Jurkat, Clone E6-1 (cell line): Measurements from ENCODE around the gene ARID1B.
A peak's percentile ranks its signal among the peaks of the same experiment; 100 is the strongest.

ENCODE experiments used
- DNase-seq: peaks from one replicate; pipeline ENCODE4 v3.0.0-alpha.2; 2011; ENCODE audit warnings: low read depth, low spot score
- H3K4me3 ChIP-seq: 2 replicates; pipeline ENCODE4 v1.5.1; 2011; ENCODE audit warnings: mild to moderate bottlenecking, low read length, control low read depth, moderate library complexity

Gene ARID1B

DNA sequence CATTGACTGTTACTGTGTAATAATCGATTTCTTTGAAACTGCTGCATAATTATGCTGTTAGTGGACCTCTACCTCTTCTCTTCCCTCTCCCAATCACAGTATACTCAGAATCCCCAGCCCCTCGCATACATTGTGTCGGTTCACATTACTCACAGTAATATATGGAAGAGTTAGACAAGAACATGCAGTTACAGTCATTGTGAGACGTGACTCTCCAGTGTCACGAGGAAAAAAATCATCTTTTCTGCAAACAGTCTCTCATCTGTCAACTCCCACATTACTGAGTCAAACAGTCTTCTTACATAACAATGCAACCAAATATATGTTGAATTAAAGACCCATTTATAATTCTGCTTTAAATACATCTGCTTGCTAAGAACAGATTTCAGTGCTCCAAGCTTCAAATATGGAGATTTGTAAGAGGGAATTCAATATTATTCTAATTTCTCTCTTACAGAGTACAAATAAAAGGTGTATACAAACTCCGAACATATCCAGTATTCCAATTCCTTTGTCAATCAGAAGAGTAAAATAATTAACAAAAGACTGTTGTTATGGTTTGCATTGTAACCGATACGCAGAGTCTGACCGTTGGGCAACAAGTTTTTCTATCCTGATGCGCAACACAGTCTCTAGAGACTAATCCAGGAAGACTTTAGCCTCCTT lies 432.8 kb downstream of the ARID1B start:
- no peak overlapping the region for H3K4me3 ChIP-seq
- DNase-seq = no peak

DNA sequence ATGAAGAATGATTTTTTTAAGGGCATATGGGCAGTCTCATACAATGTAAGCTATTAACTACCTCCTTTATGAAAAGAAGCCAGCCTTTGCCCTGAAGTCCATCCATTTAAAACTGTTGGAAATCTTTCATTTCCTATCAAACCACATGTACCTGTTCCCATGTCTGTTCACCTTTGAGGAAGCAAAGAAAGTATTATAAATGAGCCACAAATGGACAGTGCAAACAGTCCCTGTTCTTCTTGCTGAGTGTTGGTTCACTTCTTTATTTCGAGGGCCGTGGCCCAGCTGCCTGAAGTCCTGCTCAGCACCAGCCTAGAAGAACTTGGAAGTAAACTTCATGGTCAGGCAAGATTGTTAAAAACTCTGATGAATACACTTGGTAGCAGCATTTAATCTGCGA lies 433.8 kb downstream of the ARID1B start:
- DNase-seq = no peak
- H3K4me3 ChIP-seq = no peak overlapping the region

DNA sequence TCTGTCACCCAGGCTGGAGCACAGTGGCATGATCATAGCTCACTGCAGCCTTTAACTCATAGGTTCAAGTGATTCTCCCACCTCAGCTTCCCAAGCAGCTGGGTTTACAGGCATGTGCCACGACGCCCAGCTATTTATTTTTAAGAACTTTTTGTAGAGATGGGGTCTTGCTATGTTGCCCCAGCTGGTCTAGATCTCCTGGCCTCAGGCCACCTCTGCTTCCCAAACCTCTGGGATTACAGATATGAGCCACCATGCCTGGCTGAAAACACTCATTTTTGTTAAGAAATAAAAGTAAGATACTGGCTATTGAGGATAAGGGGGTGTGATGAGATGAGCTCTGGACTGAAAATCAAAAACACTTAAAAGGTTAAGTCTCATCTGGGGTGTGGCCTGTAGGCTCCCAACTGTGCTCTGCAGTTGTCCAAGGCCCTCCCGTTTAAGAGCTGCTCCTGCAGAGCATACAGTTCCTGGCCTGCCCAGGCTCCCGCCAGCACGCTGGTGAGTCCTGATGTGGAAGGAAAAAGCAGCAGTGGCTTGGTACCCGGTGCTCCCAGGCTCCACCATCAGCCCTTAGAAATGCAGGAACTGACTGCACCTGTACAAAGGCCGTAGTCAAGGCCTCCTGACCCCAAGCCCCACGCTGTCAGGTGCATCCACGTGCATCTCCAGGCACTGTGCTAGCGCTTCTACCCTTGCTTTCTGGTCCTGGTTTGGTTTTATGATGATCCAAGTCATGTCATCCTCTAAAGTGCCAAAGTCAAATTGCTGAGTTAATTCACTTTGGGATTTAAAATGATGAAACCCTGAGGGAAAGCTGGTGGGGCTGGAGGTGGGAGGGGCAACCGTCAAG lies 434.7 kb downstream of the ARID1B start:
- no peak overlapping the region for H3K4me3 ChIP-seq
- no peak for DNase-seq

DNA sequence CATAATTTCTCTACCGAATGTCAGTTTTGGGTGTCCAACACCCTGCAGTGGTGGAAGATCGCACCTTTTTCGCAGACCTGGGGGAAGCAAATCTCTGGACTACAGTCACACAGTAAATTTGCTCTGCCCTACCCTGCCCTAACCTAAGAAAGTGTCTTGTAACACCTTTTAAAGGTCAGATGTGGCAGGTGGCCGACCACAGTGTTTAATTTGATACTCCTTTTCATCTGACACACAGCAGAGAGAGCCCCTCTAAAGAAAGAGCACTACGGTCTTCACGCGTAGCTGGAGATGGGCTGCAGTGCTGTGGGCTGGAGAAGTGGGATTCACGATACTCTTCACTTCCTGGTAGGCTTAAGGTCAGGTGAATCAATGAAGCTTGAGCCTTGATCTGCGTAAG lies 436.2 kb downstream of the ARID1B start:
- no peak overlapping the region for H3K4me3 ChIP-seq
- DNase-seq = no peak

DNA sequence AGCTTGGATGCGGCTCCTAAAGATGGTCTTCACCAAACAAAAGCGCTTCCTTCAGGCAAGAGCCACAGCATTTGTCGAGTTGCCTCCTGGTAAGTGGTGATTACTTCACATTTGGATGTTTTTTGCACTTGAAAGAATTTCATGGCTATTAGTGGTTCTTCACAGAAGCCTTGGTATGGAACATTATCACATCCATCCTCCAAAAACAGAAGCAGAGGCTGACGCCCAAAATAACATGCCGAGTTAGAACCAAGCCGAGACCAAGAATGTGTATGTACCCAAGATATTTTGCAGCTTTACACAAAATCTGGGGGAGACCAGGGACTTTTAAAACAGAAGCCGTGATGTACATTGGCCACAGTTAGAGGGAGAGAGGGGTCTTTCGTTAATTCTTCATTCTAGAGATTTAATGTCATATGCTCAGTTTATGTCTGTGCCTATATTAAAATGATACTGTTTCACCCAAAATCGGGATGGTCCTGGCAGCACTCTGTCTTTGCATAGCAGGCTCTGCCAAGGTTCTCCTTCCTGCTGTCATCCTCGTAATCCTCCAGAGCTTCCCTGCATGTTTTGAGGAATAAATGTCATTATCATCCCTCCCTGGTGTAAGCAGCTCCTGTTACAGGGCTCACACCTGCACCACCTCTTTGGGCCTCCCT lies 436.9 kb downstream of the ARID1B start:
- H3K4me3 ChIP-seq = no peak overlapping the region
- no peak for DNase-seq

DNA sequence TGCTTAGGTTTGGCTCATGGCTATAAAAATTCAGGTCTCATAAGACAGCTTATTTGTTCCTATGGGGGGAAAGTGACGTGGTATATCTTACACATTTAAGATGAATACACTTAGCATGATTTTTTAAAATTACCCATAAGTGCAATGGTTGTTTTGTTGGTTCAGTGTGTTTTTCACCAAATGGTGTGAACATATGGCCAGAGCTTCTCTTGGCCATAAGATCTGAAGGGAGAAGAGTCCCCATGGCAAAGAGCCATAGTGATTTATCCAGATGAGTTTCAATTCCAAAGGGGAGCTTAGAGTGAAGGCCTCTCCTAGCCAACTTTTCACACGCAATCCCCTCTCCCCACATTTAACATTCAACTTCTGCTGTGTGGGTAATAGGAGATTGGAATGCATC lies 438.5 kb downstream of the ARID1B start:
- no peak for DNase-seq
- H3K4me3 ChIP-seq = no peak overlapping the region

DNA sequence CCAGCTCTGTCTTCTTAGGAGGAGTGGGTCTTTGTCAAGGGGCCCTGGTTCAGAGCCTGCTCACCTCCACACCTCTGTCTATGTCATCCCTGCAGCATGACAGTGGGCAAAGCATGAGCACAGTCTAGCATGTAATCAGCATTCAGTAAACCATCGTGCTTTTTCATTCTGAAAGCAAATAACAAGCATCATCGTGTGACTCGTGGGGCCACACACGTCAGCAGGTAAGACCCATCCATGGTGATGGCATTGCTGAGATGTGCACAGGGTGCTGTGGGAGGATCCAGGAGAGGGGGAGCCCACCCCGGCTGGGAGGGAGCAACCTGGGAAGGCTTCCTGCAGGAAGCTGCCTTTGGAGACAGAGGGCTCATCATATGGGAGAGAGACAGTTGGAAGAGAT lies 439.4 kb downstream of the ARID1B start:
- no peak for DNase-seq

DNA sequence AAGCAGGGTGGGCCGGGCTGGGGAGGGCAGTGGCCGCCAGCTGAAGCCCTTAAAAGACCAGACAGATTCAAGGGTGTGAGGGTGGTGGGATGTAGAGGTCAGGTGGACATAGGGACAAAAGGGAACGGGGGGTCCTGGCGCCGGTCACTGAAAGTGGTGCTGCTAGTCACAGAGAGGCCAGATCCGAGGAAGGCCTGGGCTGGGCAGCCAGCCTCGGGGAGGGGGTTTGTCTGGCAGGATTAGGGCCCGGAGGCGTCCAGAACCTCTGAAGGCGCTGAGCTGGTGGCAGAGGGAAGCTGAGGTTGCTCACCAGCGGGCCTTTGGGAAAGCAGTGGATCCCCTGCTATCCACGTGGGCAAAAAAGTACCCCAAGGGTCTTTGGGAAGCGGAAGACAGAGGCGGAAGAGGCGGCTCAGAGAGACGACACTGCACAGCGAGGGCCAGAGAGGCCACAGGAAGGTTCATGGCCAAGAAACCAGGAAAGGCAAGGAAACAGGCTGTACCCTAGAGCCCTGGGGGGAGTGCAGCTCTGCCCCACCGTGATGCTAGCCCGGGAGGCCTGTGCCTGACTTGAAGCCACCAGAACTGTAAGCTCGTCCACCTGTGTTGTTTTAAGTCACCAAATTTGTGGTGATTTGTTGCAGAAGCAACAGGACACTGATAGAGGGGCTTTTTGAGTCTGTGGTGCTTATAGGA lies 440.2 kb downstream of the ARID1B start:
- DNase-seq = no peak

More for the DNA sequence above, 439.4 kb downstream of the ARID1B start:
- no peak overlapping the region for H3K4me3 ChIP-seq

DNA sequence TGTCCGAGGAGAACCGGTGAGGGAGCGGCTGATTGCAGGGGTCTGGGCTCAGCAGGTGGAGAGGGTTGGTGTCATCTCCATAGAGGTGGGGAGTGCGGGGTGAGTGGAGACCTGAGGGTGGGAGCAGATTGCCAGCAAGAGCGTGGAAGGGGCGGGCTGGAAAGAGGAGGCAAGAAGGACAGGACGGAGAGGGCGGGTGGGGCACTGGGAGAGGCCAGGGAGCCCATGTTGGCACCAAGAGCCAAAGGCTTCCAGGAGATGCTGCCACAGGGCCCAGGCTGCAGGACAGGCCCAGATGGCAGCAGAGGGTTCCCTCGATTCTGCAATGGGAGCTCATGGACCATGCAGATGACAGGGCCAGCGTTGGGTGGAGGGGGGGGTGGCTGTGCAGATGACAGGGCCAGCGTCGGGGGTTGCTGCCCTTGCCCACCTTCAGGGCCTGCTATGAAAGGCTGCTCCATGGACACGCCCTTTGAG lies 440.8 kb downstream of the ARID1B start:
- DNase-seq = no peak
- no peak overlapping the region for H3K4me3 ChIP-seq

More for the DNA sequence above, 440.2 kb downstream of the ARID1B start:
- H3K4me3 ChIP-seq = no peak overlapping the region

DNA sequence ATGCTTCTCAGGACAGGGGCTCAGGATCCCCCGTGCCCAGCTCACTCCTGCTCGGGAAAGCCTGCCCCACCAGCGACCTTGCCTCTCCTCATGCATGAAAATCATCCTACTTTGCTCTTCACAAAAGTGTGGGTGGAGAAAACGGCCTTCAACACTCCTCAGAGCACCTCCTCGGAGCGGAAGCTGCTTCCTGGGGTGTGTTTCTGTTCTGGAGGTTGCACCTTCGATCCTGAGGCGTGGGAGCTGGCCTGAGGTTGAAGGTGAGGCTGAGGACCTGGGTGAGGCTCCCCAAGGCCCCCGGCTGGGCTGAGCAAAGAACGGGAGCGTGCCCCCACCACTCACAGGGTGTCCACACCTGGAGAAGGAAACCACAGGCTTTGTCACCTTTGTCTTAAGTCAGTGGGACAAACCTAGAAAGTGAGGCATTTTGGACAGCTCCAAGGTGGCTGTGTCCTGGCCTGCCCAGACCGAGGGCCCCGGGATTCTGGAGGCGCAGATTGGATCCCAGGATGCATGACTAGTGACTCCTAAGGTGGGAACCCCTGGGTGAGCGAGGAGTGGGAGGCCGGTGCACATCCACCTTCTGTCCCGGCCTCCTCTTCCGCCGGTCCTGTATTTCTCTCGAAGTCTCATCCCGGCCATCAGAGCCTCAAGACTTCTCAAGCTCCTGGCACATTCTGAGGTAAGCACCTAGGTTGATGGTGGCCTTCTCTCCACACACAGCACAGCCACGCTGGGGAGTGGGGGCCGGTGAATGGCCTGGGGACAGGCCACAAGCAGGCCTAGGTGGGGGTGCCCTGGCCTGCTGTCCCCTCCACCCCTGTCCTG lies 441.4 kb downstream of the ARID1B start:
- H3K4me3 ChIP-seq = no peak overlapping the region

DNA sequence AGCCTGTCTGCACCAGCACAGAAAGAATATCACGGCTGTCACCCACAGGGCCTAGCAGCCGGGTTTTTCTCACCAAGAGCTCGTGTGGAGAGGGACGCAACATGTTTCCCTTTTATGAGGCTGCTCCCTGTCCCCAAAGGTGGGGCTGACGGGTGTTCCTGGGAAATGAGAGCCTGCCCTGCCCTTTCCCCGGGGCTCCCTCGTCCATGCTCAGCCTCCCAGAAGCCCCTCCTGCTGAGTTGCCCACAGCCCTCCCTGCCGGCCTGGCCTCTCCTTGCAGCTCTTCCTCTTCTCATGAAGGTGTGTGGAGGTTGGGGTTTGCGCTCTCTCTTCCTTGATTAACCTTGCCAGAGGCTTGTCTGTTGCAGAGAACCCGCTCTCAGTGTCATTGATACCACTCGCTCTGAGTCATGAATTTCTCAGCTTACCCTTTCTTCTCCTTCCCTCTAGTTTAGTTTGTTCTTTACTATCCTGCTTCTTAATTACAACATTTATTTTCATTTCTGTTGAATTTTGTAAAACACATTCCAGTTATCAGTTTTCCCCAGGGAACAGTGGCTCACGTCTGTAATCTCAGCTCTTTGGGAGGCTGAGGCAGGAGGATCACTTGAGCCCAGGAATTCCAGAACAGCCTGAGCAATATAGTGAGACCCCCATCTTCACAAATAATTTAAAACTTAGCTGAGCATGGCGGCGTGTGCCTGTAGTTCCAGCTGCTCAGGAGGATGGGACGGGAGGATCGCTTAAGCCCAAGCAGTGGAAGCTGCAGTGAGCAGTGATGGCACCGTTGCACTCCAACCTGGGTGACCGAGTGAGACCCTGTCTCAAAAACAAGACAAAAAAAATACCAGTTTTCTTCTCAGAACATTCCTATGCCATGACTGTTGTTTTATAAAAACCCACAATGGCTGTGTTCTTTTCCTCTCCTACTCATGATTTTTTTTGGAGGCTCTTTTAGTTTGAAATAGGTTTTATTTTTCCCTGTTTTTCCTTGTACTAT lies 442.3 kb downstream of the ARID1B start:
- DNase-seq = no peak

More for the DNA sequence above, 441.4 kb downstream of the ARID1B start:
- DNase-seq = no peak

DNA sequence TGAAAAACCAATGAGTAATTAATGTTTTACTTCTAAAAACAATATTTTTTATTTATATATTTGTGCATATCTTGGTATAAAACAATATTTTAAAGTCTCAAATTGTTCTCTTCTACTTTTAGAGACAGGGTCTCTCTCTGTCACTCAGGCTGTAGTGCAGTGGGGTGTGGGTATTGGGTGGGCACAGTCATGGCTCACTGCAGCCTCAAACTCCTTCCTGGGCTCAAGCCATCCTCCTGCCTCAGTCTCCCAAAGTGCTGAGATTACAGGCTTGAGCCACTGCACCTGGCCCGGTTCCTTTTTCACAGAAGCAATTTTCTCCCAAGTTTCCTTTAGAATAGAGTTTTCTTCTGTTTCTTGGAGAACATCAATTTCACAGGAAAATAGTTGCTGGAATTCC lies 443.3 kb downstream of the ARID1B start:
- H3K4me3 ChIP-seq = peak overlapping the region; percentile 53
- no peak for DNase-seq

More for the DNA sequence above, 442.3 kb downstream of the ARID1B start:
- H3K4me3 ChIP-seq = no peak overlapping the region

DNA sequence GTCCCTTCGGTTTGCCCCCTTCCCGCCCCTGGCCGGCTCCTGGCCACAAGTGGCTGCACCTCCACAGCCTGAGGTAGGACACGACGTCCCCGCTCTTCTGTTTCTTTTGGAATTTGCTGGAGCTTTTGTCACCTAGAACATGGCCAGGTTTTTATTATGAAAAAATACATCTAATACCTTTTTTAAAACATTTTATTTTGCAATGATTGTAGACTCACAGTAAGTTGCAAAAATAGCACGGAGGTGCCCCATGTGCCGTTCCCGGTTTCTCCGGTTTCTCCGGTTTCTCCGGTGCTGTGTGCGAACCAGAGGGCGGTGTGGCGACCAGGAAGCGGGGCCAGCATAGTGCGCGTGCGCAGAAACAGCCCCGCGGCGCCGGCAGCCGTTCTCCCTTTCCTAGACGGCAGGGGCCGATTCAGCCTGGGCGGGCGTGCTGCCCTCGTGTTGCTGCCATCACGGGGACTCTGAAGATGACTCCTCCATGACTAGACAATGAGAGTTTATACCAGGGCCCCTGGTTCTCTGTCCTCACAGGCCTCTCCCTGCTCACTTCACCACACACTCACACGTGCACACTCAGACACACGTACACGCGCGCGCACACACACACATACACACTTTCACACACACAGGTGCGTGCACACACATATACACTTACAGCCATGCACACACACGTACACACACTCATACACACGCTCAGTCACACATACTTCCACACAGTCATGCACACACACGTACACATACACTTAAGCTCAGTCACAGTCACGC lies 444.1 kb downstream of the ARID1B start:
- peak overlapping the region; percentile 53 for H3K4me3 ChIP-seq
- peak; percentile 50 for DNase-seq

DNA sequence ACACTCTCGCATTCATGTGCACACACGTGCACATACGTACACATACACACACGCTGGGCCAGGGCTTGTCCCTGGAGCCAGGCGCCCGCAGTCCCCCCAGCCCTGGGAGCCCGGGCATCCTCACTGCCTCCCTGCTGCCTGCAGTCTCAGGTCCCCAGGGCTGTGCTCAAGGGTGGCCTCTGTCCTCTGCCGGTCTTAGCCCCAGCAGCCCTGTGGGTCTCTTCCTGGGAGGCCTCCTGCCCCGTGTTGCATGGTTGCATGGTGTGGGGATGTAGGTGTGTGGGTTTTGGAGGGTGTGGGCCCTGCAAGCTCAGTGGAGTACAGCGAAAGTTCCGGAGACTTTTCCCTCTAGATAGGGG lies 444.6 kb downstream of the ARID1B start:
- no peak for DNase-seq
- H3K4me3 ChIP-seq = no peak overlapping the region

DNA sequence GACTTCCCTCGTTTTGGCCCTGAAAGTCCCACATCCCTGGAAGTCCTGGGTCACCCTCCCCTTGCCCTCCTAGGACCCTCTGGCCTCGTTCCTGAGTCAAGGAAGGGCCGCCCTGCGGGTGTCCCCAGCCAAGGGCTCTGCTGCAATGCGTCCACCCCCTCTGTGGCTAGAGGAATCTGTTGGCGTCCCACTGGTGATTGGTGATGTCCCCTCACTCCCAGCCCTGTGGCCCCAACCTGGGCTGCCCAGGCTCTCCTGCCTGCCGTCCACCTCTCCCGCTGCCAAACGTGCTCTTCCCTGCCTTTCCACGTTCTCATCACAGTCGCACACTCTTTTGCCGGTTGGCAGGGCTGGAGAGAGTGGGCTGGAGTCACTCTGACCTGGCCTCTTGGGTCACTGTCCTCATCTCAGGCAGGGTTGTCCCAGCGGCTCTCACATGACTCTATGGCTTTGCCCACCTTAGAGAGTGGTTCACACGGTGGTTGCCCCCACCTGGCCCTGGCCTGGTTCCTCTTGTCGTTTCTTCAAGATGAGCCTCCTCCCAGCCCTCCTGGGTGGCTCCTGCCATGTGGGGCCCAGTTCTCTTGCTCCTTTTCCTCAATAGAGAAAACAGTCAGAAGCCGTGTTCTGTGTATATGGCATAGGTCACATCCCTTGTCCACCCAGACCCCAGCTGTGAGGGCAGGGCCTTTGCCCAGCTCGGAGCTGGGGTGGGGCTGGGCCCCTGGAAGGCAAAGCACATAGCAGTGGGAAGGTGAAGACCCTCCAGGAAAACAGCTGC lies 445.2 kb downstream of the ARID1B start:
- no peak overlapping the region for H3K4me3 ChIP-seq

DNA sequence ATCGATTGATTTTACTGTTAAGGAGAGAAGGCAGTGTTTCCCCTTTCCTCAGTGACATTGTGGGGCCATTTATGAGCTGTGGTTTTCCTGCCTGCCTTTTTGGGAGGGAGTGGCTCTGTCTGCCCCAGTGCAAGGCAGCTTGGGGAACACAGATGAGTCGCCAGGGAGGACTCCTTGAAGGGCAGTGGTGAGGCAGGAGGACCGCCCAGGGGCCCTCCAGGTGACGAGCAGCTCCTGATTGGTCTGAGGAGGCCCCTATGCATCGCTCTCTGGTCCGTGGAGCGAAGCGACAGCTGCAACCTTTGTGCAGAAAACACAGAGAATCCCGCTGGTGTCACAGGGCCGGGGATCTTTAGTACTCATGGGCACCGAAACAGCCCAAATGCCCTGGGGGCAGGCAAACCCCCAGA lies 445.8 kb downstream of the ARID1B start:
- no peak for DNase-seq
- H3K4me3 ChIP-seq = no peak overlapping the region

More for the DNA sequence above, 445.2 kb downstream of the ARID1B start:
- no peak for DNase-seq
